HG02884 (cell line): ENCODE results near the gene ERBB4.
"Not testable (repeated sequence)": the region's sequence is repeated elsewhere in the genome, so short reads cannot be mapped to it uniquely, and the experiment has no call there.

Experiments used
- ATAC-seq: cut with Tn5 transposase; IDR thresholded peaks from one replicate; pipeline ENCODE4 v1.9.1; 2021; ENCODE audit warnings: mild to moderate bottlenecking, moderate library complexity; ENCODE audit not compliant: unreplicated experiment

ERBB4 gene

GRCh38 chr2:212027681-212028628, 510.6 kb downstream of the ERBB4 start:
- ATAC-seq, result no peak

GRCh38 chr2:212024040-212024439, 514.6 kb downstream of the ERBB4 start:
- ATAC-seq, result no peak

GRCh38 chr2:212022966-212023365, 515.6 kb downstream of the ERBB4 start:
- ATAC-seq, result no peak

GRCh38 chr2:212021947-212022346, 516.7 kb downstream of the ERBB4 start:
- no peak for ATAC-seq

GRCh38 chr2:212015588-212015987, 523.0 kb downstream of the ERBB4 start:
- ATAC-seq, result no peak

- ATAC-seq, result no peak
These were observed 525.0 kb downstream of the ERBB4 start for GRCh38 chr2:212013626-212014025.

- not testable (repeated sequence) for ATAC-seq
These were observed 528.3 kb downstream of the ERBB4 start for GRCh38 chr2:212010305-212010704.

- ATAC-seq, result no peak
These were observed 530.6 kb downstream of the ERBB4 start for GRCh38 chr2:212007972-212008371.

GRCh38 chr2:212005085-212005671, 533.4 kb downstream of the ERBB4 start:
- peak; percentile 85 for ATAC-seq

GRCh38 chr2:212001325-212001724, 537.3 kb downstream of the ERBB4 start:
- no peak for ATAC-seq

- peak; percentile 59 for ATAC-seq
These were observed 541.7 kb downstream of the ERBB4 start for GRCh38 chr2:211996857-211997256.

GRCh38 chr2:211994806-211995205, 543.8 kb downstream of the ERBB4 start:
- no peak for ATAC-seq

- ATAC-seq, result no peak
These were observed 548.3 kb downstream of the ERBB4 start for GRCh38 chr2:211990335-211990734.

- no peak for ATAC-seq
These were observed 552.3 kb downstream of the ERBB4 start for GRCh38 chr2:211986313-211986712.

- no peak for ATAC-seq
These were observed 553.2 kb downstream of the ERBB4 start for GRCh38 chr2:211985393-211985792.

- no peak for ATAC-seq
These were observed 556.4 kb downstream of the ERBB4 start for GRCh38 chr2:211982162-211982561.

GRCh38 chr2:211981451-211981850, 557.2 kb downstream of the ERBB4 start:
- ATAC-seq, result no peak

GRCh38 chr2:211976076-211976475, 562.5 kb downstream of the ERBB4 start:
- no peak for ATAC-seq

GRCh38 chr2:211967234-211967633, 571.4 kb downstream of the ERBB4 start:
- ATAC-seq, result no peak

- ATAC-seq, result no peak
These were observed 574.6 kb downstream of the ERBB4 start for GRCh38 chr2:211963969-211964368.

- peak; percentile 96 for ATAC-seq
These were observed 580.8 kb downstream of the ERBB4 start for GRCh38 chr2:211957799-211958198.

- no peak for ATAC-seq
These were observed 583.0 kb downstream of the ERBB4 start for GRCh38 chr2:211955648-211956047.
